DMS 273 (cell line): Measurements from ENCODE around the gene DHX32.

Experiments
- DNase-seq: peaks from one replicate; lab custom pipeline; 2025; ENCODE audit not compliant: unreplicated experiment; lab: John Stamatoyannopoulos, UW

The DHX32 gene

DNA sequence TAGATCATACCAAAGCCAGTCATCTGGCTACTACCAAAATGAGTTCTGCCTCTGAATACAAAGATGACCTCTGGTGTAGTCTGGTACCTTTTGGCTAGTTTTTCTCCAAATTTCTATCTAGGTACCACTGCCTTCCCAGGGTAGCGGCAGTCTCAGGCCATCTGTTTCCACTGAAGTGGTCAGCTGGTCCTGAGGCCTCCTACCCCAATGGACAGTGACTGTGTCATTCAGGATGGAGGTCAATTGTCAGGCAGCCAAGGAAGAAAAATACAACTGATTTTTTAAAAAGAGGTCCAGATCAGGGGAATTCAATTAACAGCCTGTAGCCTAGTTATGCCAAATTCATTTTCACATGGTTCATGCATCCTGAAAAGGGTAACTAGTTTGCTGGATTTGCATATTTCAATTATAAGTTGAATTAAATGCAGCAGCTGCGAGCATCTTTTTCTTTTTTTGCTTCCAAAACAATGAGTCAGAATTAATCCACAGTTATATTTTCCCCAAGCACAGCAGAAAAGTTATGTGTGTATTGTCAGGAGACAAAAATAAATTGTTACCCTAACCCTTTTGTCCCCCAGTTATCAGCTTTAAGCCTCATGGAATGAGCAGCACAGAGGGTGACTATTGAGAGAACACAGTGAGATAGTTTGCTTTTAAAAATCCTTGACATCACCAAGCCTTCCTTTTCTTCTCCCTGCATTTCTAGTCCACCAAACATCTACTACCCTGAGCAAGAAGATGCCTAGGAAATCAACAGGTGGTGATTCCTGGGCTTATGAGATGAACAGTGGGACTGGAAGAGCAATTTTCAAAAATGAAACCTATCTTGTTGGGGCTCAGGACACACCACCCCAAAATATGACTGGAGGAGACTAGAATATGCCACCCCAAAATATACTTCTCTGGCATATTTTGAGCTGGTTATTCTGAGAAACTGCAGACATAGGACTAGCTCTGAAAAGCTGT, 30.0 kb downstream of the DHX32 start:
- DNase-seq = no peak

DNA sequence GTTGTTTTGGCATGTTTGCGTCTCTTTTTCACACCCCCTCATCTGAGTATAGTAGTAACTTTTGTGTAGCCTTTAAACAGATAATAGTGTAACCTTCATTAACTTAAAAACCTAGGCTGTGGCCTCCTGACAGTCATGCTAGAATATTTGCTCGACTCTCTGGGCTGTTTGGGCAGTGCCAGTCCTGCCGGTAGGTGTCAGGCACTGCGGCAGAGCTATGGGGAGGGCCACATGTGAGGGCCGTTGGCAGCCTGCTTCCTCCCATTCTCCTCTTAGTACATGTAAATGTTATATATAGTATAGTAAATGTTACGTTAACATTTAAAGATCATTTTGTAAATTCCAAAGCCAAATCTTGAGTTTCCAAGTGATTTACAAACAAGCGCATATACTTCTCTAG, 31.6 kb downstream of the DHX32 start:
- no peak for DNase-seq

DNA sequence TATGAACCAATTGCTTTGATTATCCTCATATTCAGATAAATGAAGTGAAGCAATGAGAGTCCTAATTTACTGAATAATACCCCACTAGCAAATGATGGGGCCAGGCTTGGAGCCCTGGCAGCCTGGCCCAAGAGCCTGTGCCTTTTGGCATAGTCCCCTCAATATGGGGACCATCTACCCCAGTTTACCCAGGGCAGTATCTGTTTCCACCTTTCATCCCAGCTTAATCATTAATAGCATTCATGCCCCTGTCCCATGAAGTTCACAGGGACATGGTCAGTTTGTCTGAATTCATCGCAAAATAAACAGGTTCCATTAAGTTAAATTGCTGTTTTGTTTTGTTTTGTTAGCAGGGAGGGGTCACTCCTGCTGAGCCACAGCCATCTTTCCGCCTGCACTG, 32.2 kb downstream of the DHX32 start:
- DNase-seq = no peak

DNA sequence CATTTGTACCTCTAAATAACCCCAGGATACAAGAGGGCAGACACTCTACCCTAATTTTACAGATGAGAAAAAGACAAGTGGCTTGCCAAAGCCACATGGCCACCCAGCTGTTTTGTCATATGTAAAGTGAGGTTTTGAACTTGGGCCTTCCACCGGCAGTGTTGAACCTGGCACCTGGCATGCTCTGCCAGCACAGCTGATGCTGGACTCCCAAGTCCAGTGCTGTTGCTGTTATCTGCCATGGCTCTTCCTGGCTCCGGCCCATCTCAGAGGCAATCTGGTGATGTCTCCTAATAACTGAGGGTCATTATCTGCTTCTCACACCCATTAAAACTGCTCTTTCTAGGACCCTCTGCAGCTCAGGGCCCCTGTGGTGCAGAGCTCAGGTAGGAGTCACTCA, 32.7 kb downstream of the DHX32 start:
- DNase-seq = no peak

DNA sequence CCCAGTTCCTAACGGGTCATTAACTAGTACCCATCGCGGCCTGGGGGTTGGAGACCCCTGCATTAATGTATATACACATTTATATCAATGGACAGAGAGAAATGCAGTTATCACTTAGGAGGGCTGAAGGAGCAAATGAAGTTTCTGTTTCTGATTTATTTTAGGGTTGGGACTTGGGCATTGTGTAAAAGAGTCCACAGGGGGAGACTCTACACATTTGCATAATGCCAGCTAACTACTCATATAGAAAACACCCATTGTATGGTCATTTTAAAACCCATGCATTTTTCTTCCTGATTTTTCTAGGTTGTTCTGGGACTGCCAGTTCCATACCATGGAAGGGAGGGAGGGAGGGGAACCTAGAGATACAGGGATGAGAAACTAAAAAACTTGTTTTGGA, 34.2 kb downstream of the DHX32 start:
- no peak for DNase-seq

DNA sequence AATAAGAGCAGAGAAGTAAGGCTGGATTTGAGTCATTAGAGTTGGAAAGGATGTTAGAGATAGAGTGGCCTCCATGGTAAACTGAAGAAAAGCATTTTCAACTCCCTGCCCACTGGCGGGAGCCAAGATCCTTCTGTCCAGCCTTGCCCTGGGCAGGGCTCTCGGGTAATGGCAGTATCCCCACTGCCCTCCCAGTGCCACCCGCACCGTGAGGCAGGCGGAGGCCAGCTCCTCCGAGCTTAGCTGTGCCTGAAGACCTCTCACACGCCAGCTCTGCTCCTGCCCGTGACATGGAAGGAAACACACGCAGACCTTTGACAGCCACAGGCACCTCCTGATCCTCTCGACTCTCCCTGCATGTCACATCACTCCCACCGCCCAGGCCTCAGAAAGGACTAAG, 35.5 kb downstream of the DHX32 start:
- no peak for DNase-seq

DNA sequence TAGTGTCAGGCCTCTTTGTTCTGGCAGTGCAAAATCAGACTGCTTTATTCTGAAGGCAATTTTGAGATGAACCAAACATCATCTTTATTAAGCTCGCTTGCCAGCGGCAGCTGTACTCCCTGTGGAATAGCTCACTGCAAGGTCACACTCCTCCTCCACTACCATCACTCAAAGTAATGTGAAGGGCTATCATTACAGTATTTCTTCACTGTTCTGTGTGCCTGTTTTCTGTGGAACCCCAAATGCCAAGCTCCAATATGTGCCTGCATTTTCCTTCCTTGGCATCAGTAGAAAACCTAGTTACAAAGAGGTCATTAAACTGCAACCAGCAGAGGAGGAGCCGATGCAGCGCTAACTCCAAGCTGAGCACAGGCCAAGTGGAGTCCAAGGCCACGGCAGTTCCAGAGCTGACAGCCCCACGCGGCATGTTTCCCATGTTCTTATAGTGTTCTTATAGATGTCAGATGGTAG, 36.3 kb downstream of the DHX32 start:
- no peak for DNase-seq

DNA sequence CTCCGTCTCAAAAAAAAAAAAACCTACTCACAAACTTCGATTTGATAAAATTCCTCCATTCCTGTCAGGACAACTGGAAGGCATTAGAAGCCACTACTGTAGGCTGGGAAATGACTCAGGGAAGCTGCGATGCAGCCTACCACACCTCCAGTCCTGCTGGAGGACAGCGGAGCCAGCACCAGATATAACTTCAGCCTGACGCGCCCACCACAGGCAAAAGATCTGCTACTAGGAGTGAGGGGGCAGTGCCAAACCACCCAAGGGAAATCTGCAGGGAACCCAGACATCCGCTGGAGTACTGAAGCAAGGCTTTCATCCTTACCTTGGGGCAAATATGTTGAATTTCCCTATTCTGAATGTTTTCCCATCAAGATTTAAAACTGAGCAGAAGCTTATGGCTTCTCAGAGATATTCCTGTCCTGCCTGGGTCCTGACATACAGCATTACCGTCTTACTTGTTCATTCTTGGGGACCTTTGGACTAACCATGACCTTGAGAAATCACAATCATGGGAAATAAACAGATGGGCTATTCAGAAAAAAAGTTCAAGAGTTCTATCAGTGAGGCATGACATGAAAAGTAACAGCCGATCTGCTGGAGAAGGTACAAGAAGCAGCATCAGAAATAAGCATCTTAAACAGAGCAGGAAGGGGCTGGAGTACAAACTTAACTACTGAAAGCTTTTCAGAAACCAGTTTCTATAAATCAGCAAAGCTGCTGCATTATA, 37.3 kb downstream of the DHX32 start:
- DNase-seq = no peak

DNA sequence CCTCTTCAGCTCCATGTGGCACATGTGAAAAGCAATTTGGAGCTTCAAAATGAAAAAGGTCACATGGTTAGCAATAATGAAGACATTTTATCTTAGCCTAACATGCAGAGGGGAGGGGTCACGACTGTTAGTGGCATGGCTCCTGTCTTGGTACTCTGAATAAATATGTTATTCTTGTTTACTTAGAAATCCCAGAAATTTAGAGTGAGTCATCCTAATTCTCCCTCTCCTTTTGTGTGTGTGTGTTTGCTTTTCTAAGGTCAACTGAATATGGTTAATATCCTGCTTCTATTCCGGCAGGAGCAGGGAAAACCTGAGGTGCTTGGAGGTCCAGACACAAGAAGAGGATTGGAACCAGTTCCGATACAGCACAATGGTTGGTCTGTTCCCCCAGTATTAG, 40.1 kb downstream of the DHX32 start:
- no peak for DNase-seq

DNA sequence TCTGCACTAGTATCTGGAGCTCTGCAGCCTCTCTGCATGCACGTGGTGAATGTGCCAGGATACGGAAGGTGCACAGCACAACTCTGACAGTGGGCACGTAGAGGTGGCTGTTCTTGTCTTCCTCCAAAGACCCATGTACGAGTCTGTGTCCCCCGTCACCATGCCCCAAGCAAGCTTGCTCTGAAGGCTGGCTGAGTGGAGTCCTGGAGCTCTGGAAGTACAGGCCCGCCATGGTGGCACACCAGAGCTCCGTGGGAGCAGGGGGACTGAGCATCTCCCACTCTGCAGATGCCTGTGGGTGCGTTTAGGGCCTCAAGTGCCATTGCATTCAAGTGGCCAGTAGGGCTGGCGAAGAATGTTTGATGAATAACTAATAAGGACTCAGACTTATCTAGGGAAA, 40.7 kb downstream of the DHX32 start:
- no peak for DNase-seq

DNA sequence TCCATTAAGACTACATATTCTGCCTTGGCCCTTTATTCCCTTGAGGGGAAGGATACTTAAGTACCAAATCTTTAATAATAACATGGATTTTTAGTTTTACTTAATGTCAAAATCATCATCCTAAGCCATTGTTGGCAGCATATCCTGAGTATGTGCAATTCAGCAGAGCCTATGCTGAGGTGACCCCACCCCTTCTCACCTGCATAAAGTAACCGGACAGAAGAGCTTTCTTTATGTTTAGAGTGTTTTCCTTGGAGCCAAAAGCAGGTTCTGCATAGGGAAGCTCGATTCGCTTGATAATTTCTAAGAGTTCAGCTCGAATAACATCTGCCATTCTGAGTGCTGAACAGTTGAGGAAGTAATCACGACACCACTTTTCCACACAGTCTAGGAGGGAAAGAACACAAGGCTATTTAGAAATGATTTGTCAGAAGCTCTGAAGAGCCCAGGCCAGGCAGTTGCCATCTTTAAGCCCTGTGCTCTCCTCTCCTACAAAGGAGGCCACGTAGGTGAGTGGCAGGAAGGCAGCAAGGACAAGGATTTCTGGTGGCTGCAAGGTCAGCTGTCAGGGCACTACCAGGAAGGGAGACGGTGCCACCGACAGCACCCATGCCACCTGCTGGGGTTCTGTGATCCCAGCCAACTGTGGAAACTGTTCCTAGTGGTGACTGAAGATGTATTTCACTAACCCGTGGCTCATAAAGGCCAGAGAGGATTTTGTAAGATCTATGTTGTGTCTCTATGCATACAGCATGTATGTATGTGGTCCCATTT, 42.1 kb downstream of the DHX32 start:
- no peak for DNase-seq

DNA sequence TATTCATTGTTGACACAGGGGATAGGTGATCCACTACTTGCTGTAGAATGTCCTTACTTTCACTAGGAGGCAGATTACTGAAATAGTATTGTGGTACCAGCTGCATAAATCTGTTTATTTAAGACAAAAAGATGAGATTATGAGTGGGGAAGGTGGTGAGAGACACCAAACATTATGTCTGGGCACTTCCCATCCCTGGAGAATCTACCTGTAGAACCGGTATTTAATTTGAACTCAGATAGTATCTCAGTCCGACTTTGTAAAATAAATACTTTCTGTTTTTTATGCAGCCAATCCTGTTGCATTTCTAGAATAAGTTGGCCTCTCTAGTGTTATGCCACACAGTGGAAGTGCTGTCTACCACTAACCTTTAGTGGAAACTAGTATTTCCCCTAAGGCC, 44.3 kb downstream of the DHX32 start:
- no peak for DNase-seq

DNA sequence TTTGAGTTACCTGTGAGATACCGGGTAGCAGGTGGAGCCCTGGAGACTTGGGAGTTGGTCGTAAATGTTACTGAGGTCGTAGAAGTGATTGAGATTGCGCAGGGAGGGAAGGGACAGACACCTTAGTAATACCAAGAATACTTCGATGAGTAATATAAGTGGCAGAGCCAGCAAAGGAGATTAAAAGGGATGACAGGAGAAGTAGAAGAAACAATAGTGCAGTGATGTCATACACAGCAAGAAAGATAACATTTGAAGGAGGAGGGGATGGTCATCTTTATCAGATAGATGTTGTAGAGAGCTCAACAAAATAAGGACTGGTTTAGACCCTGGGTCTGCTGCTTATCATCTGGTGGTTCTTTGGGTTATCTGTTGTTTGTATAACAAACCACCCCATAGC, 52.8 kb downstream of the DHX32 start:
- DNase-seq = no peak

DNA sequence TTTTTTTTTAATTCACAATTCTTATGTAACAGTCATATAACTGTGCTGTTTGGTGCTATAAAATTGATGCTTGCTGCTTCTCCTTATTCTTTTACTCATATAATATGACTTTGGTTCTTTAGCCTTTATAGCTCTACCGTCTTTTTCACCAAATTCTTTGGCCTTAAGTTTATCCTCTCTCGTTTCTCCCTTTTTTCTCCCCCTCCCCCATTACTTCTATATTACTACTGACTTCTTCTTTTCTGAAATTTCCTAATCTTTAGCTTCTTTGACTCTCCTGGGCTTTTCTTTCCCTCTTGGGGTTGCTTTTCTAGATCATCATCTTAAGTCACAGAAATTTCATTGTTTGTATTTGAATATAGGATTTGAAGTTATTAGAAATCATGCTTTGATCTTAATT, 54.0 kb downstream of the DHX32 start:
- no peak for DNase-seq

DNA sequence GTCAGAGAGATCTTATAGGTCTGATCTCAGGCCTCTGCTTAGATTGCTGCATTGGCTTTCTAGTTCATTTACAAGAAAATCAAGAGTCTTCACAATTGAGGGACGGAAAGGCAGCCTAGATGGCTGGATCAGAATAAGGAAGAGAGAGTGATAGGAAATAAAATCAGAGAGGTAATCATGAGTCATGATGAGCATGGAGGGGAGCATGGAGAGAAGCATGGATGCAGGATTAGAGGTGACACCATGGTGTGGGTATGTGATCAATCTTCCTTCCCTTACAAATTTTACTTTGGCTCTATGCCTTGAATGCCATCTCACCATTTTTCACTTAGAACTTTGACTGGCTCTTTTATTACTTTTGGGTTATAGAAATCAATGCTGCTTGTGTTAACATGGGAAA, 56.4 kb downstream of the DHX32 start:
- DNase-seq = no peak

DNA sequence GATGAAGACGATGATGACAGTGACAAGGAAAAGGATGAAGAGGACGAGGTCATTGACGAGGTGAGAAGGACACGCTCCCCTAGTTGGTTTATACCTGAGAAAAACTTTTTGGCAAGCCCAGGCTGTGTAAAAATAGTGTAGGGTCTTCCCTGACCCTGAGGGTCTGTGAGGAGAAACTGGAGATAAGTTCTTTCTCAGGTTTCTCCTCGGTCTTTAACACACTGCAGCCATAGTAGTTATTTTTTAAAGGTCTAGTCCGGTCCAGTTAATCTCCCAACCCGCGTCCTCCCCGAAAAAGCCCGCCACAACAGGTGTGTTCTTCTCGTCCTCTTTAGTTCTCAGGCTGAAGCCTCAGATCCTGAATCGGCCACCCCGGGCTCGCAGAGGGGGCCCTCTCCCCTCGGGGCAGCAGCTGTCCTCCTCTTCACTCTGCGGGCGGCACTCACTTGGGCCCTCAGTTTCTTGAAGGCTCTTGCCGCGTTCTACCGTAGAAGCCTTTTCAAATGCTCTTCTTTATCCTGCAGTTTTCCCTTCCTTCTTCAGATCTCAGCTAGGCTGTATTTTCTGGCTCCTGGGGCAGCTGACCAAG, 57.3 kb downstream of the DHX32 start:
- DNase-seq = peak; percentile 17

DNA sequence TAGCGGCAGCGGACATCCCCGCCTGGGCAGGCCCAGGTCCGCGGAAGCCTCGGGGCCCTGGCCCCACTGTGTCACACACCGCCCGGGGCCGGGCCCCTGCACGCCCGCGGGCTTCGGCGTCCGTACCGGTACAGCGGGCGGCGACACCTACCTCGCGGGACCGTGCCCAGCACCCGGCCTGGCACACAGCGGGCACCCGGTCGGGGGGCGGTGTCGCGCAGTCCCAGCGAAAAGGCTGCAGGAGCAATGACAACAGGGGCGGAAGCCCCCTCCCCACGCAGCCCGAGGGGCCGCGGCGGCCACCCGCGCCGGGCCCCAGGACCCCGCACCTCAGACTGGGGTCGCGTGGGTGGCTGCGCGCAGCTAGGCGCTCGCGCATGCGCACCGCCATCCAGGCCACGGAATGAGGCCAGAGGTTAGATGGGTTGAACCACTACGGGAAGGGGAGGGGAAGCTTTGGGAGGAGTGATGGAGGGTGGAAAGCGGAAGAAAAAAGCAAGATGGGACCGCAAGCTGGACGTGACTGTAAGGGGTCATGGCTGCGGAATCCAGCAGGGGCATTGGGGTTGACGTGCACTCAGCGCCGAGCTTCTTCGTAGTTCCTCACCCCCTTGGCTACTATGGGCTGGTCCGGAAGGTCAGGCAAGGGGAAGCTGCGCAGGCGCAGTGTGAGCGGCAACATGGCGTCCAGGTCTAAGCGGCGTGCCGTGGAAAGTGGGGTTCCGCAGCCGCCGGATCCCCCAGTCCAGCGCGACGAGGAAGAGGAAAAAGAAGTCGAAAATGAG, 58.0 kb downstream of the DHX32 start, which contains the start of the genes BCCIP and UROS:
TSS of gene BCCIP (plus strand) at position 669 of the 785 bp plus-strand sequence. CDS start at position 681, 12 bp downstream.
TSS of gene UROS (minus strand) at position 381 of the 785 bp plus-strand sequence. CDS start 6,759 bp downstream, outside the sequence.
- DNase-seq = peak; percentile 94

DNA sequence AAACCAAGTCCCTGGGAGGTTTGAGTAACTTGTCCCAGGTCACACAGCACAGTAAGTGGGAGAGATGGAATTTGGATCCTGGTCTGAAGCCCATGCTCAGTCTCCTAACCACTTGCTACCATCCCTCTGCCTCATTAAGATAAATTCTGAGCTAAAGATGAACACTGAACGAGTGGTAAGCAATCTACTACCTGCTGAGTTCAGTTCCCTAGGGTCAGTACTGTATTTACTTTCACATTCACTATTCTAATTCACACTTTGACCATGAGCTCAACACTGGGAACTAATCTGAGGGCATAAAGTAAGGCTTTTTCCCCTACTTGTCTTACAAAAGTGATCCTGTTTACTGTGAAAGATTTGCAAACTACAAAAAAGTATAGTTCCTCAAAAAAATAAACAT, 60.4 kb downstream of the DHX32 start:
- DNase-seq = no peak

DNA sequence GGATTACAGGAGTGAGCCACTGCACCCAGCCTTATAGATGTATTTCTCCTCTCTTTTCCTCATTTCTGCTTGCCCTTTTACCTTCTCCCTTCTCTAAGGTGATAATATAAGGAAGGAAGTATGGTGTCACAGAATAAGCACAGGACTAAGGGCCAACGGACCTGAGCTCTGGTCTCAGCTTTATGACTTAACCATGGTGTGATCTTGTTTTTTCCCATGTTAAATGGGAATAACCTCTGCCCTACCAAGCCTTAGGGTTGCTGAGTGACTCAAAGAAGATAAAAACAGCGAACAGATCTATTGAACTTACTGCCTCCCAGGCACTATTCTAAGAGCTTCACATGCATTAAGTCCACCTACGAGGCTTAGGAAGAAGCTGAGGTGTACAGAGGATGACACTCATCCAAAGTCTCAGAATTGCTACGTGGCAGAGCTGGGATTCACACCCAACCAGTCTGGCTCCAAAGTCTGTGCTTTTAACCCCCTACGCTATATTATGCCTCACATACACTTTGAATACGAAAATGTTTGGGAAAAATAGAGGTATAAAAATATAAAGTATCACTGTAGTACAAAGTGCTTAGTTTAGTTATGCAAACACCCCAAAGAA, 63.6 kb downstream of the DHX32 start:
- no peak for DNase-seq

DNA sequence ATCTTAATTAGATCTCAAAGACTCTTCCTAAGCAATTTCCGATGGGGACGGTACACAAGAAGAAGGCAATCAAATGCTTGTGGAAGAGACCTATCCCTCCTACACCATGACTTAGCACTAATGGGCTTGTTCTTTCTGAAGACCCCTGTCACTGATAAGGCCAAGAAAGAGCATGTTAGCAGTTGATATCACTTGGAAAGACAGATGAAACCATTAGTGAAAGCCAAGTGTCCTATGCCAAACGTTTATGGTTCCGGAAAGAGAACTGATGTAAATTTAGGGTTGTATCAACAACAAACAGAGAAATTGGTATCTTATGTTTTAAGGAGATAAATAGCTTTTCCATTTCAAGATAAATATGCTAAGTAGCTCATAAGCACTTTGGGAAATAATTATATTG, 64.5 kb downstream of the DHX32 start:
- DNase-seq = no peak
